RWPE1 (cell line): ENCODE results near the gene CNDP2.

Source experiments
- CTCF ChIA-PET: fragments of 350-600 bp; sonication (Branson Sonifier 250); formaldehyde crosslinking; extraction: SDS; loops from one replicate; lab custom pipeline; 2021; lab: Yijun Ruan, JAX
- POLR2A ChIA-PET: fragments of 400-600 bp; formaldehyde crosslinking; extraction: SDS; loops from one replicate; lab custom pipeline; 2020; ENCODE audit warnings: antibody characterized with exemption; ENCODE audit not compliant: low non-redundant PET; lab: Yijun Ruan, JAX
- DNase-seq: peaks from one replicate; pipeline ENCODE4 v3.0.0; 2012; ENCODE audit warnings: low spot score
- H3K27ac ChIP-seq: fragments of 450-650 bp; 2 replicates; pipeline ENCODE4 v1.5.1; 2017
- CTCF ChIP-seq: fragments of 450-650 bp; conservative IDR thresholded peaks from 2 replicates; pipeline ENCODE4 v1.5.1; 2017; ENCODE audit warnings: low read depth, mild to moderate bottlenecking

The CNDP2 gene

GRCh38 chr18:74508366-74508765 lies 12.2 kb downstream of the CNDP2 start:
- no peak for DNase-seq
- POLR2A ChIA-PET: no interaction called here
- TF ChIP-seq CTCF: no peak
- CTCF ChIA-PET: interaction anchor here (1.1 kb wide), 1 partner anchor 43 kb away, joined by 3 read pairs; no protein-coding TSS in a partner anchor
- no peak overlapping the region for H3K27ac ChIP-seq

- ChIA-PET CTCF (no interaction called here), POLR2A (no interaction called here)
- no peak overlapping the region for H3K27ac ChIP-seq
- TF ChIP-seq CTCF: no peak
- DNase-seq: no peak
Observed at GRCh38 chr18:74508821-74509225, 12.7 kb downstream of the CNDP2 start.

GRCh38 chr18:74509856-74510769 lies 13.9 kb downstream of the CNDP2 start:
- ChIA-PET CTCF (no interaction called here), POLR2A (no interaction called here)
- H3K27ac ChIP-seq: no peak overlapping the region
- no peak for DNase-seq
- TF ChIP-seq CTCF: no peak

GRCh38 chr18:74510770-74511095 lies 14.6 kb downstream of the CNDP2 start:
- ChIA-PET CTCF (no interaction called here), POLR2A (no interaction called here)
- H3K27ac ChIP-seq: no peak overlapping the region
- DNase-seq: no peak
- TF ChIP-seq CTCF: no peak

GRCh38 chr18:74511823-74512222 lies 15.7 kb downstream of the CNDP2 start:
- no peak for TF ChIP-seq CTCF
- CTCF ChIA-PET: no interaction called here
- DNase-seq: no peak
- POLR2A ChIA-PET: no interaction called here
- H3K27ac ChIP-seq: no peak overlapping the region

GRCh38 chr18:74512321-74513053 lies 16.3 kb downstream of the CNDP2 start:
- ChIA-PET POLR2A (no interaction called here), CTCF (no interaction called here)
- DNase-seq: no peak

More at GRCh38 chr18:74512321-74513053, 16.3 kb downstream of the CNDP2 start:
- no peak for TF ChIP-seq CTCF
- no peak overlapping the region for H3K27ac ChIP-seq
